MM.1S (cell line): ENCODE results near the gene TARP.

Experiments used
- DNase-seq: peaks from one replicate; pipeline ENCODE4 v3.0.0-alpha.2; 2015
- H2AFZ ChIP-seq: fragments of 300-600 bp; sonication (generic); 2 replicates; pipeline ENCODE4 v1.6.0; 2016; ENCODE audit warnings: antibody characterized with exemption, low read length
- H3F3A ChIP-seq: fragments of 300-600 bp; sonication (generic); 2 replicates; pipeline ENCODE4 v1.6.1; 2016; ENCODE audit warnings: mild to moderate bottlenecking, antibody characterized with exemption, low read length, moderate library complexity, mixed read lengths; ENCODE audit not compliant: insufficient read depth
- H3K27ac ChIP-seq: fragments of 300-600 bp; sonication (generic); 2 replicates; pipeline ENCODE4 v1.5.1; 2016; ENCODE audit warnings: mild to moderate bottlenecking, low read length
- H3K27me3 ChIP-seq: fragments of 300-600 bp; sonication (generic); replicated peaks from 2 replicates; pipeline ENCODE4 v1.6.0; 2016; ENCODE audit warnings: low read length; ENCODE audit not compliant: insufficient read depth
- H3K36me3 ChIP-seq: fragments of 300-600 bp; sonication (generic); replicated peaks from 2 replicates; pipeline ENCODE4 v1.6.1; 2016; ENCODE audit warnings: mild to moderate bottlenecking, low read length, mixed read lengths; ENCODE audit not compliant: insufficient read depth
- H3K4me1 ChIP-seq: fragments of 300-600 bp; sonication (generic); 2 replicates; pipeline ENCODE4 v1.6.1; 2016; ENCODE audit warnings: low read length, mixed read lengths
- H3K4me2 ChIP-seq: fragments of 300-600 bp; sonication (generic); 2 replicates; pipeline ENCODE4 v1.6.0; 2016; ENCODE audit warnings: low read depth, low read length
- H3K4me3 ChIP-seq: fragments of 300-600 bp; sonication (generic); 2 replicates; pipeline ENCODE4 v1.5.1; 2016; ENCODE audit warnings: low read length, mixed read lengths
- H3K79me2 ChIP-seq: fragments of 300-600 bp; sonication (generic); 2 replicates; pipeline ENCODE4 v1.6.1; 2016; ENCODE audit warnings: mixed run types, low read length, mixed read lengths
- H3K9ac ChIP-seq: fragments of 300-600 bp; sonication (generic); 2 replicates; pipeline ENCODE4 v1.6.1; 2016; ENCODE audit warnings: low read length, mixed read lengths
- H3K9me2 ChIP-seq: fragments of 300-600 bp; sonication (generic); replicated peaks from 2 replicates; pipeline ENCODE4 v1.6.1; 2016; ENCODE audit warnings: mild to moderate bottlenecking, low read length, mixed read lengths; ENCODE audit not compliant: insufficient read depth
- H3K9me3 ChIP-seq: fragments of 300-600 bp; sonication (generic); replicated peaks from 2 replicates; pipeline ENCODE4 v1.6.1; 2016; ENCODE audit warnings: mild to moderate bottlenecking, low read length, mixed read lengths; ENCODE audit not compliant: insufficient read depth
- H4K20me1 ChIP-seq: fragments of 300-600 bp; sonication (generic); 2 replicates; pipeline ENCODE4 v1.6.1; 2016; ENCODE audit warnings: mild to moderate bottlenecking, low read length, moderate library complexity, mixed read lengths; ENCODE audit not compliant: insufficient read depth
- CTCF ChIP-seq: fragments of 300-600 bp; sonication (generic); IDR thresholded peaks from 2 replicates; pipeline ENCODE4 v1.5.1; 2016; ENCODE audit warnings: antibody characterized with exemption, low read length, mixed read lengths
- EZH2 ChIP-seq: fragments of 300-600 bp; sonication (generic); optimal IDR thresholded peaks from 2 replicates; pipeline ENCODE3; 2017; ENCODE audit warnings: low read depth, mild to moderate bottlenecking, antibody characterized with exemption, low read length, mixed read lengths
- EZH2phosphoT487 ChIP-seq: fragments of 300-600 bp; sonication (generic); IDR thresholded peaks from 2 replicates; pipeline ENCODE4 v1.6.1; 2018; ENCODE audit warnings: antibody characterized with exemption, low read length

The TARP gene

GRCh38 chr7:38283107-38283506 lies 9.7 kb upstream of the TARP start:
- Histone ChIP-seq H3K36me3 (no peaks in the 10 kb centered on the region), H3K4me1 (no peaks in the 10 kb centered on the region), H3K4me2 (no peak overlapping the region), H3F3A (no peaks in the 10 kb centered on the region), H3K27ac (no peak overlapping the region), H3K9me2 (no peaks in the 10 kb centered on the region), H2AFZ (no peak overlapping the region), H3K27me3 (no peaks in the 10 kb centered on the region), H3K79me2 (no peaks in the 10 kb centered on the region), H4K20me1 (no peaks in the 10 kb centered on the region), H3K9me3 (no peaks in the 10 kb centered on the region), H3K9ac (no peak overlapping the region), H3K4me3 (no peak overlapping the region)
- DNase-seq = no peak
- TF ChIP-seq EZH2phosphoT487 (no peak), CTCF (no peak), EZH2 (no peak)

- Histone ChIP-seq H3K9me3 (no peaks in the 10 kb centered on the region), H3K27me3 (no peaks in the 10 kb centered on the region), H3K36me3 (no peaks in the 10 kb centered on the region), H3K4me2 (no peak overlapping the region), H2AFZ (no peak overlapping the region), H3K27ac (no peak overlapping the region), H3K4me3 (no peak overlapping the region), H3F3A (no peaks in the 10 kb centered on the region), H4K20me1 (no peaks in the 10 kb centered on the region), H3K9me2 (no peaks in the 10 kb centered on the region), H3K79me2 (no peaks in the 10 kb centered on the region), H3K4me1 (no peaks in the 10 kb centered on the region), H3K9ac (no peak overlapping the region)
- no peak for TF ChIP-seq EZH2
- no peak for TF ChIP-seq EZH2phosphoT487
- no peak for TF ChIP-seq CTCF
- no peak for DNase-seq
Observed at GRCh38 chr7:38282081-38282480, 8.6 kb upstream of the TARP start.

- H2AFZ ChIP-seq = no peak overlapping the region
- no peak overlapping the region for H3K27ac ChIP-seq
- no peaks in the 10 kb centered on the region for H4K20me1 ChIP-seq
- DNase-seq = no peak
- no peak overlapping the region for H3K4me2 ChIP-seq
- H3K9ac ChIP-seq = no peak overlapping the region
- H3K27me3 ChIP-seq = no peaks in the 10 kb centered on the region
- H3K36me3 ChIP-seq = no peaks in the 10 kb centered on the region
- no peaks in the 10 kb centered on the region for H3K4me1 ChIP-seq
- no peaks in the 10 kb centered on the region for H3K79me2 ChIP-seq
- TF ChIP-seq EZH2 = no peak
- TF ChIP-seq CTCF = no peak
- no peak for TF ChIP-seq EZH2phosphoT487
- no peaks in the 10 kb centered on the region for H3K9me3 ChIP-seq
- H3K9me2 ChIP-seq = no peaks in the 10 kb centered on the region
- no peaks in the 10 kb centered on the region for H3F3A ChIP-seq
- H3K4me3 ChIP-seq = no peak overlapping the region
Observed at GRCh38 chr7:38281266-38281665, 7.8 kb upstream of the TARP start.
